ENCODE measurements around the gene TAF7. TPM values are rescaled to one million over a fixed set of nuclear protein-coding genes. Genes with fewer than 3 reads are reported as not detected.
"Not testable (repeated sequence)": the region's sequence is repeated elsewhere in the genome, so short reads cannot be mapped to it uniquely, and the experiment has no call there.

The TAF7 gene
- total RNA-seq, 4 donors from 2014 or later: 76.1 to 121 (median 98.0) TPM

- no peaks in the 10 kb centered on the region for H3K36me3 ChIP-seq
- no peak overlapping the region for H3K27ac ChIP-seq
- TF ChIP-seq CTCF (IDR thresholded peaks at IDR 0.05) (no peak), POLR2A (IDR thresholded peaks at IDR 0.05) (no peak)
- DNase-seq: no peak
- peaks cover 14 to 67% of the 10 kb centered on the region in 2 donors for H3K9me3 ChIP-seq
- H3K27me3 ChIP-seq: no peaks in the 10 kb centered on the region
- intact Hi-C loops (cut with DNase I; ENCODE audit: low total_unique reads): no loop called here
- H3K4me1 ChIP-seq: no peaks in the 10 kb centered on the region
- H3K4me3 ChIP-seq: no peak overlapping the region
These were observed 1.4 kb downstream of the TAF7 start for GRCh38 chr5:141319202-141319601.

GRCh38 chr5:141316963-141317362 is 3.6 kb downstream of the TAF7 start:
- H3K27ac ChIP-seq; H3K4me1 ChIP-seq; H3K36me3 ChIP-seq; H3K4me3 ChIP-seq; H3K27me3 ChIP-seq; intact Hi-C loops (cut with DNase I; ENCODE audit: low total_unique reads); DNase-seq: not testable (repeated sequence)
- peaks cover 14 to 86% of the 10 kb centered on the region in 2 donors for H3K9me3 ChIP-seq

GRCh38 chr5:141313711-141314110 is 6.9 kb downstream of the TAF7 start:
- no peak for TF ChIP-seq POLR2A (IDR thresholded peaks at IDR 0.05)
- H3K27ac ChIP-seq: no peak overlapping the region
- H3K9me3 ChIP-seq: peaks cover 10 to 94% of the 10 kb centered on the region in 2 donors
- no peak for DNase-seq
- H3K4me1 ChIP-seq: no peaks in the 10 kb centered on the region
- no peaks in the 10 kb centered on the region for H3K36me3 ChIP-seq
- H3K27me3 ChIP-seq: no peaks in the 10 kb centered on the region
- intact Hi-C loops (cut with DNase I; ENCODE audit: low total_unique reads): no loop called here
- no peak overlapping the region for H3K4me3 ChIP-seq

GRCh38 chr5:141306630-141307029 is 14.0 kb downstream of the TAF7 start:
- no peak overlapping the region for H3K27ac ChIP-seq
- DNase-seq: no peak
- H3K4me3 ChIP-seq: no peak overlapping the region
- H3K27me3 ChIP-seq: no peaks in the 10 kb centered on the region
- H3K9me3 ChIP-seq: peaks cover 0 to 90% of the 10 kb centered on the region in 2 donors
- no peak for TF ChIP-seq CTCF (IDR thresholded peaks at IDR 0.05)
- no peak for TF ChIP-seq POLR2A (IDR thresholded peaks at IDR 0.05)
- no peaks in the 10 kb centered on the region for H3K4me1 ChIP-seq
- intact Hi-C loops (cut with DNase I; ENCODE audit: low total_unique reads): no loop called here
- H3K36me3 ChIP-seq: no peaks in the 10 kb centered on the region

- intact Hi-C loops (cut with DNase I; ENCODE audit: low total_unique reads): no loop called here
These were observed 16.8 kb downstream of the TAF7 start, which contains the start of gene SLC25A2 for GRCh38 chr5:141303756-141304155. TSS of gene SLC25A2 (minus strand) at chr5:141304049. CDS start at chr5:141303865, 184 bp downstream.

GRCh38 chr5:141298376-141298775 is 22.2 kb downstream of the TAF7 start:
- no peaks in the 10 kb centered on the region for H3K36me3 ChIP-seq
- no peak overlapping the region for H3K27ac ChIP-seq

More at GRCh38 chr5:141303756-141304155, 16.8 kb downstream of the TAF7 start, which contains the start of gene SLC25A2:
- Histone ChIP-seq H3K9me3 (peaks cover 0 to 79% of the 10 kb centered on the region in 2 donors), H3K27ac (no peak within 1 kb of the TSS), H3K4me1 (no peaks in the 10 kb centered on the region), H3K27me3 (no peaks in the 10 kb centered on the region), H3K36me3 (no peaks in the 10 kb centered on the region), H3K4me3 (no peak within 1 kb of the TSS)
- no peak for DNase-seq
- no peak for TF ChIP-seq CTCF (IDR thresholded peaks at IDR 0.05)
- no peak for TF ChIP-seq POLR2A (IDR thresholded peaks at IDR 0.05)

More at GRCh38 chr5:141298376-141298775, 22.2 kb downstream of the TAF7 start:
- H3K4me1 ChIP-seq: no peaks in the 10 kb centered on the region
- intact Hi-C loops (cut with DNase I; ENCODE audit: low total_unique reads): no loop called here
- TF ChIP-seq POLR2A (IDR thresholded peaks at IDR 0.05) (no peak), CTCF (IDR thresholded peaks at IDR 0.05) (no peak)
- no peaks in the 10 kb centered on the region for H3K27me3 ChIP-seq
- DNase-seq: no peak
- H3K4me3 ChIP-seq: no peak overlapping the region
- peaks cover 0 to 58% of the 10 kb centered on the region in 2 donors for H3K9me3 ChIP-seq
